ENCODE data around the gene GORASP1. TPM values are rescaled to one million over a fixed set of nuclear protein-coding genes. Genes with fewer than 3 reads are reported as not detected.
A peak's percentile ranks its signal among the peaks of the same experiment; 100 is the strongest.

The GORASP1 gene
- polyA plus RNA-seq, 3 donors: 23.2 to 105 (median 31.2) TPM

- Histone ChIP-seq H2AFZ (ENCODE audit: insufficient read depth, low read depth, low read length, poor library complexity, severe bottlenecking) (no peak overlapping the region), H3K9ac (ENCODE audit: insufficient read depth, low read length, poor library complexity, severe bottlenecking) (peak overlapping the region; percentile 10), H3K36me3 (replicated peaks in 1 of 2; ENCODE audit: control insufficient read depth in 1 of 2, insufficient read depth in 2 of 2, low read length in 2 of 2) (peaks cover 42 to 60% of the 10 kb centered on the region in 2 donors), H3K4me3 (replicated peaks in 1 of 3; ENCODE audit: low read depth in 2 of 3, low read length in 3 of 3) (peak overlapping the region in 1 of 3 experiments; percentile 42), H3K4me2 (replicated peaks; ENCODE audit: extremely low read depth, low read length, poor library complexity, severe bottlenecking) (peak overlapping the region; percentile 40), H3K27me3 (ENCODE audit: control insufficient read depth in 2 of 2, insufficient read depth in 2 of 2, low read length in 2 of 2) (no peaks in the 10 kb centered on the region), H4K20me1 (ENCODE audit: insufficient read depth, low read length) (peaks cover 89% of the 10 kb centered on the region), H3K9me3 (replicated peaks in 1 of 2; ENCODE audit: control insufficient read depth in 1 of 2, insufficient read depth in 1 of 2, low read length in 2 of 2) (no peaks in the 10 kb centered on the region), H3K79me2 (ENCODE audit: insufficient read depth, low read length) (peaks cover 14% of the 10 kb centered on the region), H3K27ac (ENCODE audit: low read depth in 1 of 2, low read length in 2 of 2) (peak overlapping the region; percentile 59 to 64), H3K4me1 (ENCODE audit: control insufficient read depth in 1 of 2, insufficient read depth in 2 of 2, low read length in 2 of 2) (peaks cover 38 to 51% of the 10 kb centered on the region in 2 donors)
- peaks cover 59 to 84% of the 10 kb centered on the region in 2 donors for H3K36me3 Mint-ChIP-seq
- no CpG with 5 or more reads among the region's 4 CpGs for WGBS (ENCODE audit: insufficient coverage)
- no peaks in the 10 kb centered on the region for H3K27me3 Mint-ChIP-seq (ENCODE audit: low read depth in 3 of 3)
- peaks cover 48% of the 10 kb centered on the region for H3K4me1 Mint-ChIP-seq
- peaks cover 0 to 1% (median 0%) of the 10 kb centered on the region in 7 donors for H3K9me3 Mint-ChIP-seq
- intact Hi-C loops (cut with micrococcal nuclease): loop anchor here in 1 of 2 donors (5.0 kb wide), 1 partner anchor 36 kb away; no protein-coding TSS in a partner anchor
- H3K4me3 Mint-ChIP-seq: peak overlapping the region; percentile 40 to 43
- H3K27ac Mint-ChIP-seq: peak overlapping the region; percentile 82 to 93 (median 86)
- DNase-seq: peak; percentile 73 to 86 (median 82)
- TF ChIP-seq CTCF (IDR thresholded peaks at IDR 0.05): no peak
These were observed 34.0 kb upstream of the GORASP1 start for GRCh38 chr3:39141171-39141995.

DNA sequence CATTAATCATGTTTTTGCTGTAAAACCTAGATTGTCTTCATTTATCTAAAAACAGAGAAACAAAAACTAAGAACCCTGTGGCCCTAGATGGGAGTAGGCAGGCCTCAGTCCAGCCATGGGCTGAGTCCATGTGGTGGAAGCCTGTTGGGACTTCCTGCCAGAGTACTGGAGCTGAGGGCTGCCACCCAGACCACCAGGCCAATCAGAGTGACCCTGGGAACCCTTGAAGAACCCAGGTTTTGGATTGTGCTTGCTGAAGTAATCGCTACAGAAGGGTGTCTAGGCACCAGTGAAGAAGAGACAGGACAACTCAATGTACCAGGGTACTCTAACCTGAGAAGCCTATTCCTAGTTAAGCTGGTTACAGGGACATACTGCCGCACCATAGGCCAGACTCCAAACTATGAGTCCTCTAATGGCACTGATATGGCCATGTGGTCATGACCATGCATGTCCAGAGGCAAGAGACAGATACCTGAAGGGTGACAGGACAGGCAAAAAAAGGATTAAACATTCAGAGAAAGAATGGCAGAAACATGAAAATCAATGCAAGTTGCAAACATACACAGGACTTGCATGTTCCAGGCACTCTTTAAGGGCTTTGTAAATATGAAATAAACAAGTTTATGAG is 33.0 kb upstream of the GORASP1 start:
- peak overlapping the region in 1 of 3 experiments; percentile 42 for H3K4me3 ChIP-seq (replicated peaks in 1 of 3; ENCODE audit: low read depth in 2 of 3, low read length in 3 of 3)
- TF ChIP-seq CTCF (IDR thresholded peaks at IDR 0.05): no peak
- peaks cover 30 to 42% of the 10 kb centered on the region in 2 donors for H3K4me1 ChIP-seq (ENCODE audit: control insufficient read depth in 1 of 2, insufficient read depth in 2 of 2, low read length in 2 of 2)
- H3K9ac ChIP-seq (ENCODE audit: insufficient read depth, low read length, poor library complexity, severe bottlenecking): no peak overlapping the region
- no peaks in the 10 kb centered on the region for H3K9me3 ChIP-seq (replicated peaks in 1 of 2; ENCODE audit: control insufficient read depth in 1 of 2, insufficient read depth in 1 of 2, low read length in 2 of 2)
- no peak overlapping the region for H2AFZ ChIP-seq (ENCODE audit: insufficient read depth, low read depth, low read length, poor library complexity, severe bottlenecking)
- intact Hi-C loops (cut with micrococcal nuclease): loop anchor here in 1 of 2 donors (5.0 kb wide), 1 partner anchor 37 kb away; no protein-coding TSS in a partner anchor
- Mint-ChIP-seq H3K27me3 (ENCODE audit: low read depth in 3 of 3) (no peaks in the 10 kb centered on the region), H3K9me3 (peaks cover 0 to 1% (median 0%) of the 10 kb centered on the region in 7 donors), H3K4me1 (peaks cover 40% of the 10 kb centered on the region), H3K27ac (peak overlapping the region; percentile 45 to 90 (median 82)), H3K4me3 (peak overlapping the region in 1 of 2 donors; percentile 40), H3K36me3 (peaks cover 51 to 74% of the 10 kb centered on the region in 2 donors)
- DNase-seq: no peak
- peaks cover 5% of the 10 kb centered on the region for H3K79me2 ChIP-seq (ENCODE audit: insufficient read depth, low read length)
- WGBS (ENCODE audit: insufficient coverage): 100% methylated on average over 2 of the region's 2 CpGs
- H3K36me3 ChIP-seq (replicated peaks in 1 of 2; ENCODE audit: control insufficient read depth in 1 of 2, insufficient read depth in 2 of 2, low read length in 2 of 2): peaks cover 35 to 50% of the 10 kb centered on the region in 2 donors
- H3K27me3 ChIP-seq (ENCODE audit: control insufficient read depth in 2 of 2, insufficient read depth in 2 of 2, low read length in 2 of 2): no peaks in the 10 kb centered on the region
- peaks cover 80% of the 10 kb centered on the region for H4K20me1 ChIP-seq (ENCODE audit: insufficient read depth, low read length)
- H3K27ac ChIP-seq (ENCODE audit: low read depth in 1 of 2, low read length in 2 of 2): peak overlapping the region in 1 of 2 donors; percentile 64
- H3K4me2 ChIP-seq (replicated peaks; ENCODE audit: extremely low read depth, low read length, poor library complexity, severe bottlenecking): peak overlapping the region; percentile 40

All from CD14-positive monocyte (primary cell).